Measurements from ENCODE around the gene ELOVL1. TPM values are rescaled to one million over a fixed set of nuclear protein-coding genes. Genes with fewer than 3 reads are reported as not detected.

ELOVL1 gene
- total and polyA plus RNA-seq, 4 donors: 12.8 to 50.3 (median 35.3) TPM

- H3K4me3 ChIP-seq (ENCODE audit: low read depth in 1 of 3, low read length in 3 of 3): no peak overlapping the region
- H3K36me3 ChIP-seq (ENCODE audit: control insufficient read depth in 4 of 4, insufficient read depth in 3 of 4, low read depth in 1 of 4, low read length in 3 of 4): no peaks in the 10 kb centered on the region
- H3K4me1 ChIP-seq (ENCODE audit: control insufficient read depth in 4 of 4, insufficient read depth in 4 of 4, low read length in 3 of 4): no peaks in the 10 kb centered on the region
- H3K27me3 ChIP-seq (ENCODE audit: control insufficient read depth in 4 of 4, insufficient read depth in 4 of 4, low read length in 3 of 4): no peaks in the 10 kb centered on the region
- H3K27ac ChIP-seq (ENCODE audit: low read depth in 1 of 2, low read length in 2 of 2): no peak overlapping the region
- no peak for TF ChIP-seq FOXA1 (IDR thresholded peaks at IDR 0.05)
- TF ChIP-seq, protein P1, sequence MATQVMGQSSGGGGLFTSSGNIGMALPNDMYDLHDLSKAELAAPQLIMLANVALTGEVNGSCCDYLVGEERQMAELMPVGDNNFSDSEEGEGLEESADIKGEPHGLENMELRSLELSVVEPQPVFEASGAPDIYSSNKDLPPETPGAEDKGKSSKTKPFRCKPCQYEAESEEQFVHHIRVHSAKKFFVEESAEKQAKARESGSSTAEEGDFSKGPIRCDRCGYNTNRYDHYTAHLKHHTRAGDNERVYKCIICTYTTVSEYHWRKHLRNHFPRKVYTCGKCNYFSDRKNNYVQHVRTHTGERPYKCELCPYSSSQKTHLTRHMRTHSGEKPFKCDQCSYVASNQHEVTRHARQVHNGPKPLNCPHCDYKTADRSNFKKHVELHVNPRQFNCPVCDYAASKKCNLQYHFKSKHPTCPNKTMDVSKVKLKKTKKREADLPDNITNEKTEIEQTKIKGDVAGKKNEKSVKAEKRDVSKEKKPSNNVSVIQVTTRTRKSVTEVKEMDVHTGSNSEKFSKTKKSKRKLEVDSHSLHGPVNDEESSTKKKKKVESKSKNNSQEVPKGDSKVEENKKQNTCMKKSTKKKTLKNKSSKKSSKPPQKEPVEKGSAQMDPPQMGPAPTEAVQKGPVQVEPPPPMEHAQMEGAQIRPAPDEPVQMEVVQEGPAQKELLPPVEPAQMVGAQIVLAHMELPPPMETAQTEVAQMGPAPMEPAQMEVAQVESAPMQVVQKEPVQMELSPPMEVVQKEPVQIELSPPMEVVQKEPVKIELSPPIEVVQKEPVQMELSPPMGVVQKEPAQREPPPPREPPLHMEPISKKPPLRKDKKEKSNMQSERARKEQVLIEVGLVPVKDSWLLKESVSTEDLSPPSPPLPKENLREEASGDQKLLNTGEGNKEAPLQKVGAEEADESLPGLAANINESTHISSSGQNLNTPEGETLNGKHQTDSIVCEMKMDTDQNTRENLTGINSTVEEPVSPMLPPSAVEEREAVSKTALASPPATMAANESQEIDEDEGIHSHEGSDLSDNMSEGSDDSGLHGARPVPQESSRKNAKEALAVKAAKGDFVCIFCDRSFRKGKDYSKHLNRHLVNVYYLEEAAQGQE (IDR thresholded peaks at IDR 0.05): no peak
- TF ChIP-seq TAF1 (conservative IDR thresholded peaks at IDR 0.05): no peak
- no peak for TF ChIP-seq RAD21 (IDR thresholded peaks at IDR 0.05)
- no peak for TF ChIP-seq JUND (IDR thresholded peaks at IDR 0.05)
- peak; percentile 63 for DNase-seq (ENCODE audit: low spot score)
- no peak overlapping the region for H3K9ac ChIP-seq (ENCODE audit: low read depth in 1 of 2, low read length in 2 of 2)
- WGBS: 69% methylated on average over 6 of the region's 6 CpGs
- H3K9me3 ChIP-seq (ENCODE audit: control insufficient read depth in 4 of 4, low read length in 3 of 4): no peaks in the 10 kb centered on the region
Observed at GRCh38 chr1:43329995-43330751, 37.6 kb downstream of the ELOVL1 start.

- Histone ChIP-seq H3K36me3 (ENCODE audit: control insufficient read depth in 4 of 4, insufficient read depth in 3 of 4, low read depth in 1 of 4, low read length in 3 of 4) (peaks cover 0 to 2% (median 0%) of the 10 kb centered on the region in 4 donors), H3K27ac (ENCODE audit: low read depth in 1 of 2, low read length in 2 of 2) (no peak overlapping the region), H3K9me3 (ENCODE audit: control insufficient read depth in 4 of 4, low read length in 3 of 4) (no peaks in the 10 kb centered on the region), H3K9ac (ENCODE audit: low read depth in 1 of 2, low read length in 2 of 2) (no peak overlapping the region), H3K27me3 (ENCODE audit: control insufficient read depth in 4 of 4, insufficient read depth in 4 of 4, low read length in 3 of 4) (no peaks in the 10 kb centered on the region), H3K4me3 (ENCODE audit: low read depth in 1 of 3, low read length in 3 of 3) (no peak overlapping the region), H3K4me1 (ENCODE audit: control insufficient read depth in 4 of 4, insufficient read depth in 4 of 4, low read length in 3 of 4) (no peaks in the 10 kb centered on the region)
- no peak for TF ChIP-seq NR2F2 (IDR thresholded peaks at IDR 0.05)
- TF ChIP-seq GABPA (IDR thresholded peaks at IDR 0.05 in 1 of 2, conservative IDR thresholded peaks at IDR 0.05 in 1 of 2): no peak
- TF ChIP-seq RXRA (IDR thresholded peaks at IDR 0.05): no peak
- TF ChIP-seq RAD21 (IDR thresholded peaks at IDR 0.05): no peak
- TF ChIP-seq ZBTB33 (IDR thresholded peaks at IDR 0.05): no peak
- 96% methylated on average over 1 of the region's 1 CpG for WGBS
- DNase-seq (ENCODE audit: low spot score): no peak
Observed at GRCh38 chr1:43327549-43328292, 40.1 kb downstream of the ELOVL1 start.

DNA sequence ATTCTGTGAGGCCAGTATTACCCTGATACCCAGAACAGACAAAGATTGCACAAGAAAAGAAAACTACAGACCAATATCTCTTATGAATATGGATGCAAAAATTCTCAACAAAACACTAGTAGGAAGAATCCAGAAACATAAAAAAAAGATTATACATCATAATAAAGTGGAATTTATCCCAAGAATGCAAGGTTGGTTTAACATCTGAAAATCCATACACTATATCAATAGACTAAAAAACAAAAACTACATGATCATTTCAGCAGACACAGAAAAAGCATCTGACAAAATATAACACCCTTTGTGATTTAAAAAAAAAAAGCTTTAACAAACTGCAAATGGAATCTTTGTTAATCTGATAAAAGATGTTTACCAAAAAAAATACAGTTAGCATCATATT, 42.4 kb downstream of the ELOVL1 start:
- Histone ChIP-seq H3K36me3 (ENCODE audit: control insufficient read depth in 4 of 4, insufficient read depth in 3 of 4, low read depth in 1 of 4, low read length in 3 of 4) (peaks cover 0 to 2% (median 0%) of the 10 kb centered on the region in 4 donors), H3K9ac (ENCODE audit: low read depth in 1 of 2, low read length in 2 of 2) (no peak overlapping the region), H3K27ac (ENCODE audit: low read depth in 1 of 2, low read length in 2 of 2) (no peak overlapping the region), H3K4me1 (ENCODE audit: control insufficient read depth in 4 of 4, insufficient read depth in 4 of 4, low read length in 3 of 4) (no peaks in the 10 kb centered on the region), H3K27me3 (ENCODE audit: control insufficient read depth in 4 of 4, insufficient read depth in 4 of 4, low read length in 3 of 4) (no peaks in the 10 kb centered on the region), H3K9me3 (ENCODE audit: control insufficient read depth in 4 of 4, low read length in 3 of 4) (no peaks in the 10 kb centered on the region), H3K4me3 (ENCODE audit: low read depth in 1 of 3, low read length in 3 of 3) (no peak overlapping the region)
- no peak for DNase-seq (ENCODE audit: low spot score)
- TF ChIP-seq FOXA1 (IDR thresholded peaks at IDR 0.05) (no peak), MAX (IDR thresholded peaks at IDR 0.05) (no peak), HNF4G (IDR thresholded peaks at IDR 0.05) (no peak), FOXA2 (IDR thresholded peaks at IDR 0.05) (no peak), HNF4A (conservative IDR thresholded peaks at IDR 0.05) (no peak), TAF1 (conservative IDR thresholded peaks at IDR 0.05) (no peak), RXRA (IDR thresholded peaks at IDR 0.05) (no peak), ZBTB33 (IDR thresholded peaks at IDR 0.05) (no peak), GABPA (IDR thresholded peaks at IDR 0.05 in 1 of 2, conservative IDR thresholded peaks at IDR 0.05 in 1 of 2) (no peak), JUND (IDR thresholded peaks at IDR 0.05) (no peak)
- TF ChIP-seq, protein P2, sequence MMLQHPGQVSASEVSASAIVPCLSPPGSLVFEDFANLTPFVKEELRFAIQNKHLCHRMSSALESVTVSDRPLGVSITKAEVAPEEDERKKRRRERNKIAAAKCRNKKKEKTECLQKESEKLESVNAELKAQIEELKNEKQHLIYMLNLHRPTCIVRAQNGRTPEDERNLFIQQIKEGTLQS (IDR thresholded peaks at IDR 0.05): no peak
- TF ChIP-seq, protein P3, sequence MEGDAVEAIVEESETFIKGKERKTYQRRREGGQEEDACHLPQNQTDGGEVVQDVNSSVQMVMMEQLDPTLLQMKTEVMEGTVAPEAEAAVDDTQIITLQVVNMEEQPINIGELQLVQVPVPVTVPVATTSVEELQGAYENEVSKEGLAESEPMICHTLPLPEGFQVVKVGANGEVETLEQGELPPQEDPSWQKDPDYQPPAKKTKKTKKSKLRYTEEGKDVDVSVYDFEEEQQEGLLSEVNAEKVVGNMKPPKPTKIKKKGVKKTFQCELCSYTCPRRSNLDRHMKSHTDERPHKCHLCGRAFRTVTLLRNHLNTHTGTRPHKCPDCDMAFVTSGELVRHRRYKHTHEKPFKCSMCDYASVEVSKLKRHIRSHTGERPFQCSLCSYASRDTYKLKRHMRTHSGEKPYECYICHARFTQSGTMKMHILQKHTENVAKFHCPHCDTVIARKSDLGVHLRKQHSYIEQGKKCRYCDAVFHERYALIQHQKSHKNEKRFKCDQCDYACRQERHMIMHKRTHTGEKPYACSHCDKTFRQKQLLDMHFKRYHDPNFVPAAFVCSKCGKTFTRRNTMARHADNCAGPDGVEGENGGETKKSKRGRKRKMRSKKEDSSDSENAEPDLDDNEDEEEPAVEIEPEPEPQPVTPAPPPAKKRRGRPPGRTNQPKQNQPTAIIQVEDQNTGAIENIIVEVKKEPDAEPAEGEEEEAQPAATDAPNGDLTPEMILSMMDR (IDR thresholded peaks at IDR 0.05; ENCODE audit: low read depth, low read length, missing input control): no peak
